ENCODE measurements around the gene SYCP2. TPM values are rescaled to one million over a fixed set of nuclear protein-coding genes. Genes with fewer than 3 reads are reported as not detected.

The SYCP2 gene, protein sequence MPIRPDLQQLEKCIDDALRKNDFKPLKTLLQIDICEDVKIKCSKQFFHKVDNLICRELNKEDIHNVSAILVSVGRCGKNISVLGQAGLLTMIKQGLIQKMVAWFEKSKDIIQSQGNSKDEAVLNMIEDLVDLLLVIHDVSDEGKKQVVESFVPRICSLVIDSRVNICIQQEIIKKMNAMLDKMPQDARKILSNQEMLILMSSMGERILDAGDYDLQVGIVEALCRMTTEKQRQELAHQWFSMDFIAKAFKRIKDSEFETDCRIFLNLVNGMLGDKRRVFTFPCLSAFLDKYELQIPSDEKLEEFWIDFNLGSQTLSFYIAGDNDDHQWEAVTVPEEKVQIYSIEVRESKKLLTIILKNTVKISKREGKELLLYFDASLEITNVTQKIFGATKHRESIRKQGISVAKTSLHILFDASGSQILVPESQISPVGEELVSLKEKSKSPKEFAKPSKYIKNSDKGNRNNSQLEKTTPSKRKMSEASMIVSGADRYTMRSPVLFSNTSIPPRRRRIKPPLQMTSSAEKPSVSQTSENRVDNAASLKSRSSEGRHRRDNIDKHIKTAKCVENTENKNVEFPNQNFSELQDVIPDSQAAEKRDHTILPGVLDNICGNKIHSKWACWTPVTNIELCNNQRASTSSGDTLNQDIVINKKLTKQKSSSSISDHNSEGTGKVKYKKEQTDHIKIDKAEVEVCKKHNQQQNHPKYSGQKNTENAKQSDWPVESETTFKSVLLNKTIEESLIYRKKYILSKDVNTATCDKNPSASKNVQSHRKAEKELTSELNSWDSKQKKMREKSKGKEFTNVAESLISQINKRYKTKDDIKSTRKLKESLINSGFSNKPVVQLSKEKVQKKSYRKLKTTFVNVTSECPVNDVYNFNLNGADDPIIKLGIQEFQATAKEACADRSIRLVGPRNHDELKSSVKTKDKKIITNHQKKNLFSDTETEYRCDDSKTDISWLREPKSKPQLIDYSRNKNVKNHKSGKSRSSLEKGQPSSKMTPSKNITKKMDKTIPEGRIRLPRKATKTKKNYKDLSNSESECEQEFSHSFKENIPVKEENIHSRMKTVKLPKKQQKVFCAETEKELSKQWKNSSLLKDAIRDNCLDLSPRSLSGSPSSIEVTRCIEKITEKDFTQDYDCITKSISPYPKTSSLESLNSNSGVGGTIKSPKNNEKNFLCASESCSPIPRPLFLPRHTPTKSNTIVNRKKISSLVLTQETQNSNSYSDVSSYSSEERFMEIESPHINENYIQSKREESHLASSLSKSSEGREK (N-terminal part only)
- total RNA-seq (1 to 10 TPM in 4 of 9 donors, under 1 TPM in 5; 0.28 to 2.2 (median 0.92) TPM), polyA plus RNA-seq (1 to 10 TPM in 2 of 3 donors, under 1 TPM in 1; 0.62 to 2.7 (median 2.2) TPM)
- long read RNA-seq, donor 1 = 0 reads
- long read RNA-seq, donor 2 = 0 reads
- long read RNA-seq, donor 3 = 0 reads
- long read RNA-seq, donor 4 = 0 reads
- long read RNA-seq, donor 5 = 0 reads
- long read RNA-seq, donor 6 = 0 reads
- long read RNA-seq, donor 7 = 0 reads
- long read RNA-seq, donor 8 = 0 reads
- long read RNA-seq, donor 9 = 0 reads
- long read RNA-seq, donor 10 = 0 reads

- H3K4me3 ChIP-seq = peak within 1 kb of the TSS in 3 of 4 donors; percentile 15 to 67 (median 35)
- no peaks in the 10 kb centered on the region for H3K27me3 ChIP-seq
- H3K4me1 ChIP-seq (replicated peaks in 1 of 2) = peaks cover 3 to 28% of the 10 kb centered on the region in 2 donors
- no peaks in the 10 kb centered on the region for H3K9me3 ChIP-seq (replicated peaks in 1 of 3)
- WGBS, 4 donors = 23 to 70% (median 33%) methylated on average over 2 to 65 of the region's 65 CpGs
- intact Hi-C loops (cut with DNase I) = no loop called here
- H3K36me3 ChIP-seq (replicated peaks in 1 of 2) = no peaks in the 10 kb centered on the region
- TF ChIP-seq POLR2A (IDR thresholded peaks at IDR 0.05) (no peak), CTCF (IDR thresholded peaks at IDR 0.05) (no peak)
- DNase-seq = peak in 6 of 7 donors; percentile 26 to 59 (median 45)
- H3K27ac ChIP-seq = peak within 1 kb of the TSS in 3 of 5 donors; percentile 46 to 68 (median 57)
Measured at GRCh38 chr20:59933296-59933848, at the start of gene SYCP2. TSS of gene SYCP2 (minus strand) at chr20:59933637. CDS start at chr20:59922413, 11,224 bp downstream.

DNA sequence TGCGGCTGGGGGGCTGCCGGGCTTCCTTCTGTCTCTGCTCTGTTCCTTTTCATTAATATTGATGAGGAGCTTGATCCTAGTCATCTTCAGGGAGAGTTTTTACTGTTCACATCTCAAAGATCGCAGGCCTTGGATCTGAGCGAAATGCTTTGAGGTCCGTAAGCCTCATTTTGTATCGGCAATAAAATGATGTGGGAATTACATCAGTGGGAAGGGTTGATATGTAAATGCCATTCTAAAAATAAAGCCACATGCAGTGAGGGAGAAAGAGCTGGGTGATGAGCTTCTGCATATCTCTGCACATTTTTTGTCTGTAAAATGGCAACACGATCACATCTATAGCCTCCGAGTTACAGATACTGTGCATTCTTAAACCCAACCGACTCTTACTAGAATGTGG, 49.6 kb upstream of the SYCP2 start:
- intact Hi-C loops (cut with DNase I) = no loop called here
- H3K27ac ChIP-seq = no peak overlapping the region
- DNase-seq = no peak
- H3K9me3 ChIP-seq (replicated peaks in 1 of 3) = peaks cover 0 to 4% (median 0%) of the 10 kb centered on the region in 3 donors
- 92 to 94% (median 93%) methylated on average over 9 of the region's 9 CpGs for WGBS, 4 donors
- no peak for TF ChIP-seq POLR2A (IDR thresholded peaks at IDR 0.05)
- no peak for TF ChIP-seq CTCF (IDR thresholded peaks at IDR 0.05)
- H3K4me1 ChIP-seq (replicated peaks in 1 of 2) = no peaks in the 10 kb centered on the region
- H3K27me3 ChIP-seq = no peaks in the 10 kb centered on the region
- no peak overlapping the region for H3K4me3 ChIP-seq
- H3K36me3 ChIP-seq (replicated peaks in 1 of 2) = no peaks in the 10 kb centered on the region

GRCh38 chr20:59977086-59977485, 43.6 kb upstream of the SYCP2 start:
- Histone ChIP-seq H3K36me3 (replicated peaks in 1 of 2) (no peaks in the 10 kb centered on the region), H3K4me1 (replicated peaks in 1 of 2) (no peaks in the 10 kb centered on the region), H3K27me3 (no peaks in the 10 kb centered on the region), H3K27ac (no peak overlapping the region), H3K4me3 (no peak overlapping the region), H3K9me3 (replicated peaks in 1 of 3) (peaks cover 0 to 4% (median 0%) of the 10 kb centered on the region in 3 donors)
- intact Hi-C loops (cut with DNase I) = no loop called here
- TF ChIP-seq CTCF (IDR thresholded peaks at IDR 0.05) (no peak), POLR2A (IDR thresholded peaks at IDR 0.05) (no peak)
- 90 to 94% (median 92%) methylated on average over 5 to 9 of the region's 9 CpGs for WGBS, 4 donors
- DNase-seq = no peak

Measured in adrenal gland (tissue), 19 donors.